GM21786 (cell line): Measurements from ENCODE around the gene MYD88.

Experiments
- ATAC-seq: cut with Tn5 transposase; IDR thresholded peaks from one replicate; pipeline ENCODE4 v1.9.1; 2021; ENCODE audit not compliant: unreplicated experiment

The MYD88 gene

DNA sequence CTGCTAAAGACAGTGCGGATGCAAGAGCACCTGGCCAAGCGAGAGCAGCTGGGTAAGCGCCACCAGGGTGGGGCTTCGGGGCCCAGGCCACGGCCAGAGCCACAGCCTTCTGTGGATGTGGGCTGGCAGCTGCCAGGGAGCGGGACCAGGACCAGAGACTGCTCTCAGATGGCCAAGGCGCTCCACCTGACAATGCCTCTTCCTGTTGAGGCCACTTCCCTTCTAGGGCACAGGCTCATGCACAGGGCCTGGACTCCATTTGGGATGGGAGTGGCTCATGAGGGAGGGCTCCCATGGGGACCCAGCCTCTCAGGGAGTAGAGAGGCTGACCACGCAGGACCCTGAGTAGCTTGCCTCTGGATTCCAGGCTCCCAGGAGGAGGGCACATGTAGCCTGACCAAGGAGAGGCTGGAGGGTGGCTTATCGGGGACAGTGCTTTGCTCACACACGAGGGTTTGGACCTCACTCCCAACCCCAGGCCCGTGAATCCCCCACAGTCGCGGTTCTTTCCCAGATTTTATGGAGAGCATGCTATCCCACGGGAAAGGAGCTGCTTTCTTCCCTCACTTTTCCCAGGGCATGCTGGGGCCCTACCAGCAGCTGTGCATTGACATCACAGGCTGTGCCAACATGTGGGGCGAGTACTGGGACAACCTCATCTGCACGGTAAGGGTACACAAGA is 26.6 kb upstream of the MYD88 start:
- no peak for ATAC-seq

- ATAC-seq, result no peak
These were observed 26.1 kb upstream of the MYD88 start for GRCh38 chr3:38112378-38112761.

DNA sequence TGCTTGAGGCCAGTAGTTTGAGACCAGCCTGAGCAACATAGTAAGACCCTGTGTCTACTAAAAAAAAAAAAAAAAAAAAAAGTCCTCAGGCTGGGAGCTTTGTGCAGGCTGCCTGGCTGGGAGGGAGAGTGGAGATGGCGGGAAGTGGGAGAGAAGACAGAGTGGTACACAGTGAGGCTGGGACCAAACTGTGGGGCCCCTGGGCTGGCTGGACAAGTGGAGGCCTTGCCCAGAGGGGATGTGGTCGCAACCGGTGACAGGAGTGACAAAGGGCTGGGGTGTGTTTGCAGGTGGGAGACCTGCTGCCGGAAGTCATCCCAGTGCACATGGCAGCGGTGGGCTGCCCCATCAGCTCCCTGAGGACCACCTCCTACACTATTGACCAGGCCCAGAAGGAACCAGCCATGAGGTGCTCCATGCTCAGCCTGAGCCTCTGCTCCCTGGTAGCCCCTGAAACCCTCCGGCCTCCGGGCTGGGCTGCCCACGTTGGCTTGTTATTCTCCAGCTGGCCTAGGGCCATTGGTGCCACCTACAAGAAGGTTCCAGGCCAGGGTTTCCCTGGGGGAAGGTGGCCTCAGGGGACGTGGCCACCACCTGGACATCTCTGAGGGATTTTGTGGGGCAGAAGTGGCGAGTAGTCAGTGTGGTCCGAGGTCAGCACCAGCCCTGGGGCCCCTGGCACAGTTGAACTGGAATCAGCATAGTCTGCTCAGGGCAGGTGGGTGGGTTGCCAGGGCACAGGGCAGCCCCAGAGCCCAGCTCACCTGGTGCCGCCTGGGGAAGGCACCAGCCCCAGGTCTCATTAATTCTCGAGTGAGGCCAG is 24.2 kb upstream of the MYD88 start:
- no peak for ATAC-seq

GRCh38 chr3:38114875-38115644 is 23.4 kb upstream of the MYD88 start:
- no peak for ATAC-seq

GRCh38 chr3:38115645-38116427 is 22.6 kb upstream of the MYD88 start:
- no peak for ATAC-seq

- ATAC-seq, result no peak
These were observed 21.8 kb upstream of the MYD88 start for GRCh38 chr3:38116471-38117162.

DNA sequence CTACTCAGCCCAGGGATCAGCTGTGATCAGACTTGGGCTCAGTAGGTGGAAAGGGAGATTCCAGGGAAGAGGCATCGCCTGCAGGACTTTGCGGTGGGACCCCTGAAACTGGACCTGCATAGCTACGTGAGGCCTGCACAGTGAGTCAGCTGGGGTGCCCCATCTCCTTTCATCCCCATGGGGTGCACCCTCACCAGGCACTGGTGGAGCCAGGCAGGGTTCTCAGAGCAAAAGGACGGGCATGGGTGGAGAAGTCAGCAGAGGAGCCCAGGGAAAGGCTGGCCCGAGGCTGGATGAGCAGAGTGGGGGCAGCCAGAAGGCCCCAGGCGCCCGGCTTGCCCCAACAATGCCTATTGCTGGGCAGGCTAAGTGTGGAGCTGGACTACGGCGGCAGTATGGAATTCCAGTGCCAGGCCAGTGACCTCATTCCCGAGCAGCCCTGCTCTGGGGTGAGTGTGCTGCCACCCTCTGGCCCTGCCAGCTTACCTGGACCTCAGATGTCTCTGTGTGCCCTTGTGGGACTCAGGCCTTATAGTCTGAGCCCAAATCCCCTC is 21.2 kb upstream of the MYD88 start:
- no peak for ATAC-seq

- peak; percentile 69 for ATAC-seq
These were observed 20.6 kb upstream of the MYD88 start for GRCh38 chr3:38117748-38118420.

GRCh38 chr3:38118421-38119247 is 19.8 kb upstream of the MYD88 start:
- no peak for ATAC-seq

DNA sequence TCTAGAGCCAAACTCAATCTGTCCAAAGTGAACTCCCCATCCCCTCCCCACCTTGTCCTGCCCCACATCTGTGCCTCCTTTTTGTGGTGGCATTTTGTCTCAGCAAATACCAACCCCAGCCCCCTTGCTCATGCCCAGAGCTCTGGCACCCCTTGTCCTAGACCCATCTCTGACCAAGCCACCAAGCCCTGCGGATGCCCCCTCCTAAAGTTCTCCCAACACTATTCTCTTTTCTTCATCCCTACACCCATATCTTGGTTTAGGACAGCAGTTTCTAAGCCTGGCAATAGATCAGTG is 19.3 kb upstream of the MYD88 start:
- ATAC-seq, result no peak

GRCh38 chr3:38119821-38120692 is 18.4 kb upstream of the MYD88 start:
- ATAC-seq, result no peak

DNA sequence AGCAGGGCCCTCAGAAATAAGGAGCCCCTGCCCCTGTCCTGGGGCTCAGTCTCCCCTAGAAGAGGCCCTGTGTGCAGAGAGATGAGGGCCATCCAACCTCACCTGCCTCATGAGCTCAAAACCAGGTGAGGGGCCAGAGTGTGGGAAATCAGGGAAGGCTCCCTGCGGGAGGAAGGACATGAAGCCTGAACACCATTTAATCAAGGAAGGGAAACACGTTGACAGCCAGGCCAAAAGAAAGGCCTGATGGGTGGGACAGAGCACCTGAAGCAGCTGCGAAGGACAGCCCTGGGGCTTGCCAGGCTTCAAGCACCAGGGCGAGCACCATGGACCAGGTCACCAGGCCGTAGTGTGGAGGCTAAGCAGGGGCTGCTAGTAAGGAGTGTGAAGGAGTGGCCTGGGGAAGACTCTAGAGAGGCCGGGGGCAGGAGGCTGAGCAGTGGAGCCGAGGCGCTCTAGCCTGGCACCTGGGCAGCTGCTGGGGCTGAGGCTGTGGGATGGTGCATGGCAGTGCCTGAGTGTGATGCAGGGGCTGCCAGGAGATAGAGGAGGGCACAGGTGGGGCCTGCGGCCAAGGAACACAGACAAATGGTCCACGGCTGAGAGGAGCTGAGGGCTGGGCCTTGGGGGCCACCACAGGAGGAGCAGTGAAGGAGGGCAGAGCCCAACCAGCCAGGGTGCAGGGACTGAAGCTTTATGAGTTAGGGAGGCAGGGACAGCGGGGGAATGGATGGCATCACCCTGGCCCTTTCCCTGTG is 17.6 kb upstream of the MYD88 start:
- ATAC-seq, result no peak

- no peak for ATAC-seq
These were observed 17.0 kb upstream of the MYD88 start for GRCh38 chr3:38121451-38121831.

GRCh38 chr3:38121832-38122461 is 16.5 kb upstream of the MYD88 start:
- ATAC-seq, result no peak

GRCh38 chr3:38122712-38123290 is 15.7 kb upstream of the MYD88 start:
- ATAC-seq, result no peak

GRCh38 chr3:38124324-38125122 is 13.9 kb upstream of the MYD88 start:
- no peak for ATAC-seq
